GM21576 (cell line): Measurements from ENCODE around the gene CHKB.

Experiments
- ATAC-seq: cut with Tn5 transposase; IDR thresholded peaks from one replicate; pipeline ENCODE4 v1.9.1; 2021; ENCODE audit warnings: mild to moderate bottlenecking, moderate library complexity; ENCODE audit not compliant: unreplicated experiment

Gene CHKB

DNA sequence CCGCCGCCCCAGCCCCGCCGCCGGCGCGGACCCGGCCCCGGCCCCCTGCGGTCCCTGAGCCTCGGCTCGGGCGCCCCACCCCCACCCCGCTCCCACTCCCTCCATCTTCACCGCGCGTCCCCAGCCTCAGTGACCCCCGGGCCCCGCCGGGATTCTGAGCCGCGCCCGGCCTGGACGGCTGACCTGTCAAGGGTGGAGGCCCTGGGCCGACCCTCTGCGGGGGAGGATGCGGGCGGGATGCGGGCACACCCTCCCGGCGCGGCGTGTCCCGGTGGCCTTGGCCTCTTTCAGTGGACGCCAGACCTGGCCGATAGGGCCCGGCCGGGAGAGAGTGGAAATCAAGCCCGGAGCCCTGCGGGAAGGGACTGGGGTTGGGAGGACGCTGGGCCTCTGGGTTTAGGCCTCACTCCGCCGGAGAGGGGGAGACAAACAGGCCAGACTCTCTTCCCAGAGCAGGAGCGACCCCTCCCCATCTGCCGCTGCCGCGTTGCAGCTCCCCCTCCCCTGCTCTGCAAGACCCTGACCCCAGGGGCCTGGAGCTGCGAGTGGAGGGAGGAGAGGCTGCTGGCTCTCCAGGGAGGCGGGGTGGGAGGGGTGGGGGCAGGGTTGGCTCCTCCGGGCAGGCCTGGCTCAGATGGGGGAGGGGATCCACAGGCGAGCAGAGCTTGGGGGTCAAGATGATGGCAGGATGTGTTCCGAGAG lies 18.5 kb upstream of the CHKB start:
- no peak for ATAC-seq

DNA sequence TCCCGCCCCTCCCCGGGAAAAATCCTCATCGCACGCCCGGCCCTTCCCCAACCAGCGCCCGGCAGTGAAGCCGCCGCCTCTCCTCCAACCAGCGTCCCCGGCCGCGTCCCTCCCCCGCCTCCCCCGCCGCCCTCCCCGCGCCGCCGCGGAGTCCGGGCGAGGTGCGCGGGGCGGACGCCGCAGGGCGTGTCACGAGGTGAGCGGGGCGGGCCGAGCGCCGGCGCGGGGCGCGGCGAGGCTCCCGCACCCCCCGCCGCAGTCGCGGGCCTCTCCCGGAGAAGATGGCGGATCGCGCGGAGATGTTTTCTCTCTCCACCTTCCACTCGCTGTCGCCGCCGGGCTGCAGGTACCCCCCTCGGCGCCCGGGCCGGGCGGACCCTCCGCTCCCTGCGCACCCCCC lies 17.9 kb upstream of the CHKB start, which contains the start of gene MAPK8IP2:
MAPK8IP2 (plus strand) TSS at position 256 of the 400 bp plus-strand sequence; CDS start at position 282, 26 bp downstream.
- ATAC-seq, result no peak

DNA sequence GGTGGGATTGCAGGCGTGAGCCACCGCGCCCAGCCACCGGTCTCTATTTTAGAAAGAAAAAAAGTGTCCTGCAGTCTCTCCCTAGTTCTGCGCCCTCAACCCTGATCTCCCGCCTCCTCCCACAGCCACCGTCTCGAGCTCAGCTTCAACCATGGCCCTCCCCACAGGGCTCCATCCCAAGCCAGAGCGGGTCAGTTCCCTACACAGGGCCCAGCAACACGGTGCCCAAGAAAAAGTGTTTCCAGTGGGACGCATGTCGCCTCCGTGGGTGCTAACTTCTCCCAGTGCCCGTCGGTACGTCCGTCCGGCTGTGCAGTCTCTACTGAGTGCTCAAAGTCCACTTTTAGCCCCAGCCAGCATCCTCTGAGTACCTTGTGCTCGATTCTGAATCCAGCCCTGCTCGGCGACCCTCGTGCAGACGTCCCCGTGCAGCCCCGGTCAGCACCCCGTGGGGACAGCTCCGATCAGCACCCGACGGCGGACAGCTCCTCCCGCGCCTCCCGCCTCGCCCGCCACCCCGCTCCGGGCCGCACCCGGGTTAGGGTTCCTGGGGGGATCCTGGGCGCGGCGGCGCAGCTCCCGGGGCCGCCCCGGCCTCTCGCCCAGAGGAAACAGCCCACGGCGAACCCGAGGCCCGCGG lies 17.3 kb upstream of the CHKB start:
- no peak for ATAC-seq

DNA sequence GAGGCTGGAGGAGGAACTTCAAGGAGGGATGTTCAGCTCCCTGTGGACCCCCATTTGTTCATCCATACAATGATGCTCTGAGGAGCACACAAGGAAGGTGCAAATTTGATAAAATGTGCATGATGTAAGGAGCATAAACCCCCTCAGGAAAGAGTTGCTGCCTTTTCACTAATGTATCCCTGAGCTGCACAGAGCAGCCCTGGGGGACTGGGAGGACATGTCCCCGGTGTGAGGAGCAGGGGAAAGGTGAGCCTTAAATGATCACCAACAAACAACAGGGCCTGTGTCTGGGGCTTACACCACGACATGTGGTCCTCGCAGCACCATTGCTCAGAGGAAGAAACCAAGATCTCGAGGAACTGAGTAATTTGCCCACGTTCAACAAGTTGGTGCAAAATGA lies 14.4 kb upstream of the CHKB start:
- ATAC-seq, result no peak

DNA sequence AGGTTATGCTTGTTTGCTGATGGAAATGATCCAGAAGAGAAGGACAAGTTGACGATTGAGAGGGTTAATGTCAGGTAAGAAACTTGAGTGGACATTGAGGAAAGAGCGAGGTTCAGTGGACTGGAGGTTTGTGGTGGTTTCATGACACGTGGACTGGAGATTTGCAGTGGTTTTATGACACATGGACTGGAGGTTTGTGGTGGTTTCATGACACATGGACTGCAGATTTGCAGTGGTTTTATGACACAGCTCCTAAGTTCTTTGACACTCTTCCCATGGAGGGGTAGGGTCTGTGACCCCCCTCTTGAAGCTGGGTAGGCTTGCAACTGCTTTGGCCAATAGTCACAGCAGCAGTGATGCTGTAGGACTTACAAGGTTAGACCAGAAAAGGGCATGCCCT lies 12.5 kb upstream of the CHKB start:
- no peak for ATAC-seq

DNA sequence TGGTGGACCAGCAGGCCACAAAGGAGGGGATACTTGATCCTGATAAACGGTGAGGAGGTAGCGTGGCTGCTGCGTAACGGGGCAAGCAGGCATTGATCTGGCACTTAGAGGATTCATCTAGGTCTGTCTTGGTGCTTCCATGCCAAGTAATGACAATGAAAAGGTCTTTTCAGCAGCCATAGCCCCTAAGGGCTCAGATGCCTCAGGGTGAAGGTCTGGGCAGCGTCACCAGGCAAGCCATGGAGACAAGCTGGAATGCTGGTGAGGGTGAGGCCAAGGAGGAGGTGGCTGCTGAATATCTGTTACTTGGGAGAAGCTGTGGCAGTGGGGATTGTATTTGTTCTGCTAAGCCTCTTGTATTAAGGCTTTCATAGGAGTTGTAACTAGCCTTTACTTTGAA lies 4.8 kb upstream of the CHKB start:
- ATAC-seq, result no peak

DNA sequence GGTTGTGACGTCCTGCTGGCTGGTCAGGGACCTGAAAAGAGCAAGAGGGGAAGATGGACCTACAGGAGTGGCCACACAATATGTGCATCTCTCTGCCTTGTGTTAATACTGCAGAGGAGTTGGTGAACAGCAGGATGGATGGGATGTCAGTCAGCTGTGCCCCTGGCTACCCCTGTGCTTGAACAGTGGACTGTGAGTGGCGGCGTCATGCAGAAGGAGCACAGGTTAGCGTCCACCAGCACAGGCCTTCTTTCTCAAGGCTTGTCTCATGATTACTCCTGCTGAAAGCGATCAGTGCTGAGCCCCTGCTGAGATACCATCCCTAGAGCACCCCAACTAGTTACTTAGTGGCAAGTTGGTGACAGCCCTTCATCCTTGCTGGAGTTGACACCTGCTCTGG lies 3.8 kb upstream of the CHKB start:
- no peak for ATAC-seq

DNA sequence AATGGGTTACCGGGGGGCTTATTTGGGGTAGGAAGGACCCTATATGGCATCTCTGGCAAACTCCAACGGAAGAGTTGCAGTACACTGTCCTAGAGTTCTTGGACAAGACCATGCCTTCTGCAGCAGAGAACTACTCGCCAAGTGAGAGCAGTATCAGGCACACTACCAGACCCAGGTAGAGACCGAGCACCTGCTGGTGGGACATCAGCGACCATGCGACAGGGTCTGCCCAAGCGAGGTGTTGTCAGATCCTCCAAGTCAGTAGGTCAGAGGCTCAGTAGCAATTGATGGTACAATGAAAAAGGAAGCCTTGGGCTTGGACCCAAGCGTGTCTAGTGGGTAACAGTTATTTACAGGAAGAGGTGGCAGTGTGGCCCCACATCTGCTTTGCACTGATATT lies 3.1 kb upstream of the CHKB start:
- ATAC-seq, result no peak

DNA sequence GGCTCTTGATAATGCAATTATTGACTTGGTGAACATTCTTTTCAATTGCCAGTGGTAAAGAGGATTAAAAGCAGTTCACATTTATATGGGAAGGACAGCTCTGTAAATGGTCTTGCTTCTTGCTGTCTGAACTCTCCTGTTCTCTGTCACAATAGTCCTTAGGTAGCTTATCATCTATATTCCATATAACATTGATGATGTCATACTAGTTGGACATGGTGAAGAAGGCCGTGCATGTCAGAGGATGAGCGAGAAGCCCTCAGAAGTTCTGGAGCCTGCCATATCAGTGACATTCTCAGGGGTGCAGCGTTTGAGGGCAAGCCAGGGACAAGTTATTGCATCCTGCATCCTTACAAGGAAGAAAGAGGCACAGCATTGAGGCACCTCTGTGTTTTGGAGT lies 2.6 kb upstream of the CHKB start:
- ATAC-seq, result no peak

DNA sequence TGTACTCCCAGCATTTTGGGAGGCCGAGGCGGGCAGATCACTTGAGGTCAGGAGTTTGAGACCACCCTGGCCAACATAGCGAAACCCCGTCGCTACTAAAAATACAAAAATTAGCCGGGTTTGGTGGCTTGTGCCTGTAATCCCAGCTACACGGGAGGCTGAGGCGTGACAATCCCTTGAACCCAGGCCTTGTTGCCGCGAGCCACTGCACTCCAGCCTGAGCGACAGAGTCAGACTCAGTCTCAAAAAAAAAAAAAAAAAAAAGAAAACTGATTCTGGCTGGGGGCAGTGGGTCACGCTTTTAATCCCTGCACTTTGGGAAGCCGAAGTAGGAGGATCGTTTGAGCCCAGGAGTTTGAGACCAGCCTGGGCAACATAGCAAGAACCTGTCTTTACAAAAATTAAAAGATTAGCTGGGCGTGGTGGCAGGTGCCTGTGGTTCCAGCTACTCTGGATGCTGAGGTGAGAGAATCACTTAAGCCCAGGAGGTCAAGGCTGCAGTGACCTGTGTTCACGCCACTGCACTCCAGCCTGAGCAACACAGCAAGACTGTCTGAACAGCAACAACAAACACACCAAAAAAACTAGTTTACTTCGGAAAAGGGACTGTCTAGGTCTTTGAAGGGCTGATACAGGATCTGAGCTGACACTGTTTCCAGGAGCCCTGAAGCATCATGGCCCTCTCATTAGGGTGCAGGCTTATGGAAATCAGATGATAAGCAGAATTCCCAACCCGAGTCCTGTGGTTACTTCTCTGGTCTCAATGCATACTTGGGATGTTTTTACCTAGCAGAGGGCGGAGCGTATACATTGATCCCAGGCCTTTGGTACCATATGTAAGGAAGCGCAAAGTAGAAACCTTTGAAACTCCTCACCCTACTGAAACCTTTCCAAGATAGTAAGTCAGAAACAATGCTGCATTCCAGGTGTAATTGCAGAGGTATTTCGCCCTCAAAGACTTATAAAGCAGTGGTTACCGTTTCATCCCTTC lies 1.8 kb upstream of the CHKB start:
- ATAC-seq, result no peak

DNA sequence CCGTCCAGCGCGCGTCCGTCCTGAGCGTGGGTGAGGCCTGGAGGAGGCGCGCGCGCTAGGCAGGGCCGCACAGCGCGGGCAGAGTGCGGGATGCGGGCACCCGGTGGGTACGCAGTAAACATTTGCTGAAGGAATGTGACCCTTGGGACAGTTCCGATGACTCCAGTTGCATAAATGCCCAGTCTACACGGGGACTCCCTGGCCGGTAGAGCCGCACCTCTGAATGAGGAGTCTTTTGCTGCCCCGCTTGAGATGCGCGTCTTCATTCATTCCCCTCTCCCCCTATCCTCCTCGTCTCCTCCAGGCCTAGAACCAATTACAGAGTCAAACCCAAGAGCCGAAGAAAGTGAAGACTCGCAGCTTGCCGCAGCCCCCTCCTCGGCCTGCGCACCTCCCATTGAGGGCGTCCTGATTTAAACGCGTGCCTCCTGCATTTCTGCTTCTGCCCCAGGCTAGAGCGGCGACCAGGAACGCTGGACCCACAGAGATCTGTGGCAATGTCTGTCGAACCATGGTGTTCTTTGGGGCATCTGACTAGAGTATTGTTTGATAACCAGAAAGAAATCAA lies 729 bp upstream of the CHKB start:
- ATAC-seq, result peak; percentile 23

DNA sequence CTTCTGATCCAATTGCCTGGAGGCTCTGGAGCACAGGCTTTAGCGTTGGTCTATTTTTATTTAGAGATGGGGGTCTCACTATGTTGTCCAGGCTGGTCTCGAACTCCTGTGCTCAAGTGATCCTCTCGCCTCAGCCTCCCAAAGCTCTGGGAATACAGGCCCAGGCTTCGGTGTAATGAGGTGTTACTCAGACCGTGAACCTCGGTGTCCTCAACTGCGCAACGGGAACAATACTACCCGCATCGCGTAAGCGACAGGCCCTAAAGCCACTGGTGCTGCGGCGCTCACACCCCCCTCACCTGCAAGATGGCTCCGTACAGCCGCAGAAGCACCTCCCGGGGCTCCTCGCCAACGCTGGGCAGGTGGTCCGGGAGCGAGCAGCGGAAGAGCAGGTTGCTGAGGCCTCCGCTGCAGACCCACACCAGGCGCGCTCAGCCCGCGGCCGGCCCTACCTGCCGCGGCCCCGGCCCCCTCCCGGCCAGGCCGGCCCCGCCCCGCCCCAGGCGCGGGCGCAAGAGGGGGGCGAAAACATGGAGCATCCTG lies 628 bp downstream of the CHKB start:
- ATAC-seq, result peak; percentile 25

DNA sequence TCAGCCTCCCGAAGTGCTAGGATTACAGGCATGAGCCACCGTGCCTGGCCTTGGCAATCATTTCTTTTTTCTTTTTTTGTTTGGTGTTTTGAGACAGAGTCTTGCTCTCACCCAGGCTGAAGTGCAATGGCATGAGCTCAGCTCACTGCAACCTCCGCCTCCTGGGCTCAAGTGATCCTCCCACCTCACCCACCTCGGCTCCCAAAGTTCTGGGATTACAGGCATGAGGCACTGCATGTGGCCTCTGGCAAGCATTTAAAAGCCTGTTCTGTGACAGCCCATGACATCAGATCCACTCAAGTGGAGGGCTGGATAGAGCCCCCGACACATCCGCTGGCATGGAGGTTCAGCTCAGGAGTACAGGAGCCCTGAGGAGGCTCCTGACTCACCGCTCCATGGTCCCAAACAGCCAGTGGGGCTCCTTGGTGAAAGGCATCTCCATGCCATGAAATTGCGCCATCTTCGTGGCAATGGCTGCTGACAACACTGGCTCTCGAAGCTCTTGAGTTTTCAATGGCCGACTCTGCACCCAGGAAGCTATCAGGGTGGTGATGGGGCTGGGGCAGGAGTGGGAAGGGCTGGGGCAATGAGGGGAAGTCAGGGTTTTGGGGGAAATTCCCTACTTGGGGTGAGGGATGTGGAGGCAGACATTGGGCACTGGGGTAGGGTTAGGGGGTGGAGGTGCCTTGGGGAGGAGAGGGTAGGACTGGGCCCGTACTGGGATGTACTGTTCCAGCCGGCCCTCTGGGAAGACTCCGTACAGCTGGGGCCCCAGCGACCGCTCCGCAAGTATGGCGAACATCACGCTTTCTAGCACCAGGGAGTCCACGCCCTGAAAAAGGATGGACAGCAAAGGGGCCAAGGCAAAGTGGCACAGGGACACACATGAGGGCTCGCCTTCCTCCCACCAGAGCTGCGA lies 1.4 kb downstream of the CHKB start:
- no peak for ATAC-seq

DNA sequence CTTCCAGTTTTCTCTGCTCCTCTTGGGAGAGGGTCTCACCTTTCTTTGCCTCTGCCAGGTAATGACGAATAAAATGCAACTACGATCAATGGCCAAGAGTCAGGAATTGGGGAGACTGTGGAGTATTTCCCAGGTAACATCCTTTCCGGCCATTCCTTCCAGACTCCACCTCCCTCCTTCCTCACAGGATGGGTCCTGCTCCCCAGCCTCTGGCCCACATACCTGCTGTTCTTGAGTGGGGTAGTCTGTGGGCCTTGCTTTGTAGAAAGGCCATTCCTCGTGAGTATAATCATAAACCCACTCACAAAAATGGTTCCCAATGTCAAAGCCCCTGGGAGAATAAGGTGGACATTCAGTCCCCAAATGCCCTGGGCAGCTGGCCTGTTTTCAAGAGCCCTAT lies 2.9 kb downstream of the CHKB start:
- ATAC-seq, result no peak

DNA sequence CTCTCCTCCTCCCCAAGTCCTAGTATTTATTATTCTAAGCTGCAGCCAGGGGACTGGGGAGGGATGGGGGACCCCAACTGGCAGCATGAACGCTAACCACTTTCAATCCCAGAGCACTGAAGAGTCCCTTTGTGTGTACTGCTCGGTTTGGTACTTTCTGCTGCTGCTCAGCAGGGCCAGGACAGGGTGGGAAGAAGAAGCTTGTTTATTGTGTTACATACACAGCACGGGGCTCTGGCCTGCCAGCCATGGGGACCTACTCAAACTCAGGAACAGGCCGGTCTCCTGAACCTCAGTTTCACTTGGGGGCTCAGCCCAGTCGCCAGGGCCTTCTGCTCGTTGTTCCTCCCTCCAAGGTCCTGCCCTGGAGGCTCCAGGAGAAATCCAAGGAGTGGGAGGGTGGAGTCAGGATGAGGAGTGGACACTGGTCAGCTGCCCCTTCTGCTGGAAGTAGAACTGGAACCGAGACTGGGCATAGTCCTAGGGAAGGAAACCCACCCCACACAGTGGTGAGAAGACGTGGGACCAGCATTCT lies 3.8 kb downstream of the CHKB start:
- ATAC-seq, result no peak

DNA sequence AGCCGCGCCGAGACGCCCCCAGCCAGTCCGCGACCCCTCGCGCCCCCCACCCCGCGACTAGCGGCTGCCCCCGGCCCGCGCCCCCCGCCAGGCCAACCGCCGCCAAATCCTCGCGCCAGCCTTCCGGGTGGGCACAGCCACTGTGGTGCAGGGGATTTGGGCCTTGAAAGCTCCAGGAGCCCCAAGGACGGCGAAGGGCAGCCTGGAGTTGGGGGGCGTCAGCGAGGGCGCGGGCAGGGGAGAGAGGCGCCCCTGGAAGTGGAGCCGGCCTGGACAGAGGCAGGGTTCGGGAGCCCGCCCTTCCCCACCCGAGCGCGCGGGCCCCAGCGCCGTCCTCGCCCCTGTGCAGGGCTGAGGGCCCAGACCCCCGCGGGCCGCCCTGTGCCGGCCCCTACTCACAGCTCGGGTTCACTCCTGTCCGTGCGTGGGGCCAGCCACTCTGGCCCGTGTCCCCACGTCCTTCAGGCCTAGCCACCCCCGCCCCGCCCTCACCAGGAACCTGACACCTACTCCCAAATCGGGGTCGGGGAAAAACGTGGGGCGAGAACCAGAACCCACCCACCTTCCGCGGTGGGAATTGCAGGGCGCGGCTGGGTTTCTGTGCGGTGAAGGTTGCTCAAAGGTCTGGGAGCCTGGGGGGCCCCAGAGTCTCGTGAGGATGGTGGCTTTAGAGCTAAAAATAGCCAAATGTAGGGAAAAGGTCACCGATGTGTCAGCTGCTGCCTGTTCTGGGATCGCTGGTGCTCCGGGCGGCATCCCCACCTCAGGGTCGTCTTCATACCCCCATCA lies 4.5 kb downstream of the CHKB start, which contains the start of gene CPT1B:
CPT1B (minus strand) TSS at position 441 of the 789 bp plus-strand sequence. CDS start 512 bp downstream, outside the sequence.
- no peak for ATAC-seq

DNA sequence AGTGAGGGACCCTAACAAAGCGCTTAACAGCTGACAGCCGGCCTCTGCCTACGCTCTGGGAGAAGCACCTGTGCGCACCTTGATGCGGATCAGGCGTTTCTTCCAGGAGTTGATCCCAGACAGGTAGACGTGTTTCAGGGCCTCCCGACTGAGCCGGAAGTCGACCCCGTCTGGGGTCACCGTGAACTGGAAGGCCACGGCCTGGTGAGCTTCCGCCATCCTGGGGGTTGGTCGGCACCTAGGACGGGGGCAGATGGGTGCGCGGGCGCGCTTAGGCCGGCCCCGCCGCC lies 5.0 kb downstream of the CHKB start:
- ATAC-seq, result no peak

DNA sequence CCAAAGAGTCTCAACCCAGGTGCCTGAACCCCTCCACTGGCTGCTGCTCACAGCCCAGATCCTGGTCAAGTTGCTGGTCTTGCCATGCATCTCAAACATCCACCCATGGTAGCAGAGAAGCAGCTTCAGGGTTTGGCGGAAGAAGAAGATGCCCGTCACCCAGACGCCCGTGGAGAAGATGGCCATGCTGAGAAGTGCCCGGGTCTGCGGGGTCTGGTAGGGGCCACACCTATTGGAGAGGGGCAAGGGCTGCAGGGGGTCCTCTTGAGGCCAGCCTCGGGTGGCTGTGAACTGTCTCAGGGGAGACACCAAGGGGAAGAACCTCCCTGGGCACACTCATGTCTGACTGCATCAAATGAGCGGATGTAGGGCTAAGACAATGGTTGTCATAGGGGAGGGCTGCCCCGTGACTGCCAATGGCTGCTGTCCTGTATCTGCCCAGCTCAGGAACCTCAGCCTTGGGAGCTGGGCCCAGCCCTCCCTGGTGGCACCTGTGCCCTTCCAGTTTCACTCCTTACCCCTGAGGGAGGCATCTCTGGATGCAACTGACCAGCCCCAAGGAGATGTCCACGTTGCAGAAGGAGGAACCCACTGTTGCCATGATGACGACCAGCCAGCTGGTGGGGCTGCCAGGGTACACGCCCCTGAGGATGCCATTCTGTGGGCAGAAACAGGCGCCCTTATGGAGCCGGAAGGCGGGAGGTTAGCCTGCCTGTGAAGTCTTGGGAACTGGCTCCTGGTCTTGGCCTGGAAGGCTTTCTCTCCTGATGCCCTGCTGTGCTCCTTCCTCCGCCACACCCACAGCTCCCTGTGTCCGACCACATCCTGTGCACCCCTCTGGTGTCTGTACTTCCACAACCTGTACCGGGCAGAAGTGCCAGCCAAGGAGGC lies 5.6 kb downstream of the CHKB start:
- ATAC-seq, result no peak
